GM11168 (cell line): ENCODE measurements around the gene ANKRD12.
"Not testable (repeated sequence)": the region's sequence is repeated elsewhere in the genome, so short reads cannot be mapped to it uniquely, and the experiment has no call there.

ENCODE experiments used
- in situ Hi-C: fragments of 300-500 bp; cut with MboI; formaldehyde crosslinking; loops from one replicate; pipeline ENCODE4 v1.12.0; 2022; ENCODE audit warnings: low sequenced_read_pairs; ENCODE audit not compliant: unreplicated experiment

Gene ANKRD12

GRCh38 chr18:9221040-9221439, 84.5 kb downstream of the ANKRD12 start:
- in situ Hi-C loops, result no loop called here

- in situ Hi-C loops, result no loop called here
Observed at GRCh38 chr18:9221661-9222060, 85.1 kb downstream of the ANKRD12 start.

GRCh38 chr18:9223356-9223755, 86.8 kb downstream of the ANKRD12 start:
- in situ Hi-C loops, result no loop called here

- in situ Hi-C loops, result no loop called here
Observed at GRCh38 chr18:9226463-9226862, 89.9 kb downstream of the ANKRD12 start.

GRCh38 chr18:9231852-9232486, 95.4 kb downstream of the ANKRD12 start:
- in situ Hi-C loops, result no loop called here

GRCh38 chr18:9232977-9233376, 96.4 kb downstream of the ANKRD12 start:
- in situ Hi-C loops, result no loop called here

GRCh38 chr18:9233771-9234440, 97.3 kb downstream of the ANKRD12 start:
- in situ Hi-C loops, result no loop called here

GRCh38 chr18:9234528-9234927, 97.9 kb downstream of the ANKRD12 start:
- in situ Hi-C loops, result no loop called here

GRCh38 chr18:9237981-9238380, 101.4 kb downstream of the ANKRD12 start:
- in situ Hi-C loops, result no loop called here

GRCh38 chr18:9239720-9240119, 103.1 kb downstream of the ANKRD12 start:
- in situ Hi-C loops, result no loop called here

- in situ Hi-C loops, result no loop called here
Observed at GRCh38 chr18:9240270-9240669, 103.7 kb downstream of the ANKRD12 start.

GRCh38 chr18:9243029-9243428, 106.4 kb downstream of the ANKRD12 start:
- in situ Hi-C loops, result no loop called here

- in situ Hi-C loops, result no loop called here
Observed at GRCh38 chr18:9244376-9244775, 107.8 kb downstream of the ANKRD12 start.

- in situ Hi-C loops, result no loop called here
Observed at GRCh38 chr18:9248661-9249060, 112.1 kb downstream of the ANKRD12 start.

- in situ Hi-C loops, result no loop called here
Observed at GRCh38 chr18:9249254-9249653, 112.7 kb downstream of the ANKRD12 start.

GRCh38 chr18:9259173-9259572, 122.6 kb downstream of the ANKRD12 start:
- in situ Hi-C loops, result no loop called here

GRCh38 chr18:9260388-9261380, 124.1 kb downstream of the ANKRD12 start:
- in situ Hi-C loops, result no loop called here

GRCh38 chr18:9263264-9263663, 126.7 kb downstream of the ANKRD12 start:
- in situ Hi-C loops, result no loop called here

- in situ Hi-C loops, result not testable (repeated sequence)
Observed at GRCh38 chr18:9264797-9265196, 128.2 kb downstream of the ANKRD12 start.

- in situ Hi-C loops, result no loop called here
Observed at GRCh38 chr18:9273221-9273620, 136.6 kb downstream of the ANKRD12 start.

- in situ Hi-C loops, result no loop called here
Observed at GRCh38 chr18:9275890-9276289, 139.3 kb downstream of the ANKRD12 start.
